Measurements from ENCODE around the gene LUC7L2. TPM values are rescaled to one million over a fixed set of nuclear protein-coding genes. Genes with fewer than 3 reads are reported as not detected.

Gene LUC7L2
- total RNA-seq, 2 donors from 2014 or later = 61.3 to 107 TPM

- Histone ChIP-seq H3K9ac (ENCODE audit: low read depth in 2 of 2, low read length in 2 of 2) (no peak overlapping the region), H3K27me3 (no peaks in the 10 kb centered on the region), H3K4me3 (no peak overlapping the region), H3K9me3 (no peaks in the 10 kb centered on the region), H3K27ac (no peak overlapping the region), H3K4me1 (peaks cover 6% of the 10 kb centered on the region), H3K36me3 (no peaks in the 10 kb centered on the region)
- no peak for DNase-seq
- TF ChIP-seq CTCF (IDR thresholded peaks at IDR 0.05) = no peak
- intact Hi-C loops (cut with DNase I) = no loop called here
These were observed 20.7 kb upstream of the LUC7L2 start for GRCh38 chr7:139339025-139339424.

- Histone ChIP-seq H3K36me3 (no peaks in the 10 kb centered on the region), H3K4me1 (peaks cover 6% of the 10 kb centered on the region), H3K27me3 (no peaks in the 10 kb centered on the region), H3K9ac (ENCODE audit: low read depth in 2 of 2, low read length in 2 of 2) (no peak overlapping the region), H3K4me3 (peak overlapping the region; percentile 74), H3K27ac (peak overlapping the region; percentile 99), H3K9me3 (no peaks in the 10 kb centered on the region)
- intact Hi-C loops (cut with DNase I) = no loop called here
- TF ChIP-seq CTCF (IDR thresholded peaks at IDR 0.05) = no peak
- no peak for DNase-seq
These were observed 20.0 kb upstream of the LUC7L2 start for GRCh38 chr7:139339698-139340036.

GRCh38 chr7:139340037-139340807 lies 19.5 kb upstream of the LUC7L2 start:
- Histone ChIP-seq H3K27me3 (no peaks in the 10 kb centered on the region), H3K9me3 (no peaks in the 10 kb centered on the region), H3K36me3 (no peaks in the 10 kb centered on the region), H3K27ac (peak overlapping the region; percentile 99), H3K9ac (ENCODE audit: low read depth in 2 of 2, low read length in 2 of 2) (peak overlapping the region; percentile 95 to 97), H3K4me1 (peaks cover 6% of the 10 kb centered on the region), H3K4me3 (peak overlapping the region; percentile 74)
- peak; percentile 99 for DNase-seq
- intact Hi-C loops (cut with DNase I) = no loop called here
- peak; percentile 57 for TF ChIP-seq CTCF (IDR thresholded peaks at IDR 0.05)

GRCh38 chr7:139340808-139341057 lies 19.0 kb upstream of the LUC7L2 start:
- Histone ChIP-seq H3K4me3 (peak overlapping the region; percentile 74), H3K27ac (peak overlapping the region; percentile 99), H3K27me3 (no peaks in the 10 kb centered on the region), H3K4me1 (peaks cover 6% of the 10 kb centered on the region), H3K36me3 (no peaks in the 10 kb centered on the region), H3K9ac (ENCODE audit: low read depth in 2 of 2, low read length in 2 of 2) (peak overlapping the region; percentile 95 to 97), H3K9me3 (no peaks in the 10 kb centered on the region)
- no peak for TF ChIP-seq CTCF (IDR thresholded peaks at IDR 0.05)
- no peak for DNase-seq
- intact Hi-C loops (cut with DNase I) = no loop called here

GRCh38 chr7:139341058-139341775 lies 18.5 kb upstream of the LUC7L2 start, which contains the start of gene FMC1:
FMC1 (plus strand) TSS chr7:139341337; CDS start chr7:139341385, 48 bp downstream.
- Histone ChIP-seq H3K4me3 (peak within 1 kb of the TSS; percentile 74), H3K4me1 (peaks cover 6% of the 10 kb centered on the region), H3K9ac (ENCODE audit: low read depth in 2 of 2, low read length in 2 of 2) (peak within 1 kb of the TSS; percentile 95 to 97), H3K27me3 (no peaks in the 10 kb centered on the region), H3K36me3 (no peaks in the 10 kb centered on the region), H3K27ac (peak within 1 kb of the TSS; percentile 99), H3K9me3 (no peaks in the 10 kb centered on the region)
- intact Hi-C loops (cut with DNase I) = no loop called here
- TF ChIP-seq CTCF (IDR thresholded peaks at IDR 0.05) = peak; percentile 54
- DNase-seq = peak; percentile 94

Measured in colonic mucosa (tissue), 4 donors.